ENCODE measurements around the gene NUP58.

Gene NUP58, protein sequence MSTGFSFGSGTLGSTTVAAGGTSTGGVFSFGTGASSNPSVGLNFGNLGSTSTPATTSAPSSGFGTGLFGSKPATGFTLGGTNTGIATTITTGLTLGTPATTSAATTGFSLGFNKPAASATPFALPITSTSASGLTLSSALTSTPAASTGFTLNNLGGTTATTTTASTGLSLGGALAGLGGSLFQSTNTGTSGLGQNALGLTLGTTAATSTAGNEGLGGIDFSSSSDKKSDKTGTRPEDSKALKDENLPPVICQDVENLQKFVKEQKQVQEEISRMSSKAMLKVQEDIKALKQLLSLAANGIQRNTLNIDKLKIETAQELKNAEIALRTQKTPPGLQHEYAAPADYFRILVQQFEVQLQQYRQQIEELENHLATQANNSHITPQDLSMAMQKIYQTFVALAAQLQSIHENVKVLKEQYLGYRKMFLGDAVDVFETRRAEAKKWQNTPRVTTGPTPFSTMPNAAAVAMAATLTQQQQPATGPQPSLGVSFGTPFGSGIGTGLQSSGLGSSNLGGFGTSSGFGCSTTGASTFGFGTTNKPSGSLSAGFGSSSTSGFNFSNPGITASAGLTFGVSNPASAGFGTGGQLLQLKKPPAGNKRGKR

DNA sequence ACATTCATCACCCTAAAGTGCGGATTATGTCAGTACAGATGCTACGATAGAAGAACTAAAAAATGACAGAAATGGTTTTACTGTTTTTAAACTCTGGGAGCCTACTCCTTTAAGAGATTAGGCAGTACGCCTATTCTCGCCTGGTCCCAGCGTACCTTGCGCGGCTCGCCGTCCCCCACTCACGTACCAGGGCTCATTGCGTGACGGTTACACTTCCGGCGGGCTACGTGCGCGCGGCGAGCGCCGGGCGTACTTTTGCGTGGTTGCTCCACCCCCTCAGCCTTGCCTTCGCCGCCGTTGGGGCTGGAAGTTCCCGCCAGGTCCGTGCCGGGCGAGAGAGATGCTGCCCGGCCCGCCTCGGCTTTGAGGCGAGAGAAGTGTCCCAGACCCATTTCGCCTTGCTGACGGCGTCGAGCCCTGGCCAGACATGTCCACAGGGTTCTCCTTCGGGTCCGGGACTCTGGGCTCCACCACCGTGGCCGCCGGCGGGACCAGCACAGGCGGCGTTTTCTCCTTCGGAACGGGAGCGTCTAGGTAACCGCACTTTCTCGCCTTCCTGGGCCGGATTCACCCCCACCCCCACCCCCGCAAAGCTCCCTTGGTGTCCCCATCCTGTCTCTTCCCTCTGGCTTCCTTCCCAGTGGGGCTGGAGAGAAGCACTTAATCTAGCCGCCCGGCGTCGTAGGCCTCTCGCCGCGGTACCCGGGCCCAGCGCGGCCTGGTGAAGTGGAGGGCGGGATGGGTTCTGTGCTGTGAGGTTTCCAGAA is at the start of gene NUP58:
TSS of gene NUP58 (plus strand) at position 279 of the 767 bp plus-strand sequence. CDS start at position 428, 149 bp downstream.
- DNase-seq = peak; percentile 76

DNA sequence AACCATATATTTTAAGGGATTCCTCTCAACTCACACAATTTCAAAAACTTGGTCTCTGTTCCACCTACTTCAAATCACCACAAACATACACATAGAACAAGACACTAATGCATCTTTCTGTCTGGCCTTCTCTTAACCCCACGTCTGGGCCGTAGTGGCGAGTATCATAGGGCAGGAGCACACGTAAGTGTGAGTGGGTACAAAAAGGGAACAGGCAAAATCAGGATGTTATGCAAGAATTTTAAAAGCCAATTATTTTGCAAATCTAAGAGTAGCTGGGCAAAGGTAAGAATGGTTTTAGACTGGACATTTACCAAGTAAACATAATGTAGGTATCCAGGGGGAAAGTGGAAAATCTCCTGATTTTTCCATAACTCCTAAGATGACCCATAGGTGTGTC is 49.2 kb upstream of the NUP58 start:
- DNase-seq = no peak

DNA sequence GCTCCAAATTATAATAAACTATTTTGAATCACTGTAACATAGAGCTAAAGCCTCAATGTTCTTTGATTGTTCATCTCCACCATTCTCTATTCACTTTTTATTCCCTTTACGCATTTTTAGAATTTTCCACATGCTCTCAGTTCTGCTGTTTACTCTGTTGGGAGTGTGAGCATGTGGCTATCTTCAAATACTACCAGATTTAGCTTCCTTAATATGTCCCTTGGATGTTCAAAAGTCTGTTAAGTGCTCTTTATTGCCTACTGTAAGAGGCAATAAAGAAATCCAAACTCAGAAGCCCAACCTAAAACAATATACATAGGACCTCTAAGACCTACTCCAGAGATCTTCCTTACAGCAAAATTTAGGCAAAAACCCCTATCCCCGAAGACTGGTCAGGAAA is 48.7 kb upstream of the NUP58 start:
- no peak for DNase-seq

DNA sequence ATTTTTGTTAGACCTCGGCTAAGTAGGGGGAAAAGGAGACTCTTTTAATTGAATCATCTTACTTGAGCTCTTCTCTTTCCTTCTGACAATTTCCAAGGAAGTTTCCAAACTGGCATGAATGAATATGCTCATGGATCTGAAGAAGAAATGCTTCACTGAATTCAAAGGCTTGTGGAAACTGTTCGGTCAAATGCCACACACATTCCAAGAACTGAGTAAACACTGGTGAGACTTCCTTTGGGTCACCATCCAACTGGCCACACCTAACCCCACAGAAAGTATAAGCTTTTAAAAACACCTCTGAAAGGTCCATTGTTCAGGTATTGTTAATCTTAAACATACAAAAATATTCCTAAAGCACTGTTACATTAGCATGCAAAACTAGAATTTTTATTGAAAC is 47.7 kb upstream of the NUP58 start:
- no peak for DNase-seq

DNA sequence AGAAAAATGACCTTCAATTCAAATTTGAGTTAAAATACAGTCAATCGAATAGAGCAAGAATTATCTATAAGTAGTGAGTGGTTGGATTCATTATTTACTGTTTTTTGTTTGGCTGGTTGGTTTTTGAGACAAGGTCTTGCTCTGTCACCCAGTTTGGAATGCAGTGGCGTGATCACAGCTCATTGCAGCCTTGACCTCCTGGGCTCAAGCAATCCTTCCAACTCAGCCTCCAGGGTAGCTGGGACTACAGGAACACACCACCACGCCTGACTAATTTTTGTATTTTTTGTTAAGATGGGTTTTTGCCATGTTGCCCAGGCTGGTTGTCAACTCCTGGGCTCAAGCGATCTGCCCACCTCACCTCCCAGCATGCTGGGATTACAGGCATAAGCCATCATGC is 39.2 kb upstream of the NUP58 start:
- DNase-seq = no peak

DNA sequence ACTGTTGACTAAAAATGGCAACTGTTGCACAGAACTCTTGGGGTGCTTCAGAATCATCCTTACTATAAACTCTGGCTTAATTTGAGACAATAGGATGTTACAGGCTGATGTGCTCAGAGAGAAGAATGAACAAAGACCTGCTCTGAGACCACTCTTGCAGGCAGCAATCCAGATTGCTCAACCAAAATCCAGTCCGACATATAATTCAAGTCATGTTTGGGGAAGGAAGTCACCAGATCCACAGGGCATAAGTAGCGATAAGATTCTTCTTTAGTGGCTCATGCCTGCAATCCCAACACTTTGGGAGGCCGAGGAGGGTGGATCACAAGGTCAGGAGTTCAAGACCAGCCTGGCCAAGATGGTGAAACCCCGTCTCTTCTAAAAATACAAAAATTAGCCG is 34.7 kb upstream of the NUP58 start:
- no peak for DNase-seq

DNA sequence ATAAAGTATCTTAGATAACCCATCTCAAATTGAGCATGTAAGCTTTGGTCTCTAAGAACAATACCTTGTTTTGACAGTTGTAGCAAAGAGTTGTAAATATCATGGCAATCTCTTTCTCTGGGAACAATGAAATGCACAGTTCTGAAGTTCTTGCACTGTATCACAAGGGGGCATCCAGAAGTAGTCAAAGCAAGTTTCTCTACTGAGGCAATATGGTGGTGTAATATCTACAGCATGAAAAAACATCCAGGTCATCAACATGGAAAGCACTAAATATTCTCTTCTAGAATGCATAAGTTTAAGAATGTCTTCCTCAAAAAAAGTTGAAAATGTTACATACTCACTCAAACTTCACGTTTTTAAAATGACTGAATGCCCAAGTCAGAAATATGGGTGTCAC is 33.7 kb upstream of the NUP58 start:
- no peak for DNase-seq

DNA sequence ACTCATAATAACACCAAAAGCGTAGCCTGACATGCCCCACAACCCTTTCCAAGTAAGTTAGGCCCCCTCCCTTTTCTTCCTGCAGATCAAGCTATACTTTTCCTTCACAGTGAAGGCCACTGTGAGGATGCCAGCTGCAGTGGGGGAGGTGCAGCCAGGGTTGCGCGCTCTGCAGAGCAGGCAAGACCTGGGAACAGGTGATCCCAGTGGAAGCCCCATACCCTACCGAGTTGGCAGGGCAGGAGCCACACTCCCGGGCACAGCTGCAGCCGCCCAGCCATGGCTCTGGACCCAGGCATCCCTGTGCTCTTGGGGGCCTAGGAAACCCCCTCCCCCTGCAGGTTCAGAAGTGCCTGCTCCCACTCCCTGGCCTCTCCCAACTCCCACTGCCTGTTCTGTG is 32.9 kb upstream of the NUP58 start:
- no peak for DNase-seq

DNA sequence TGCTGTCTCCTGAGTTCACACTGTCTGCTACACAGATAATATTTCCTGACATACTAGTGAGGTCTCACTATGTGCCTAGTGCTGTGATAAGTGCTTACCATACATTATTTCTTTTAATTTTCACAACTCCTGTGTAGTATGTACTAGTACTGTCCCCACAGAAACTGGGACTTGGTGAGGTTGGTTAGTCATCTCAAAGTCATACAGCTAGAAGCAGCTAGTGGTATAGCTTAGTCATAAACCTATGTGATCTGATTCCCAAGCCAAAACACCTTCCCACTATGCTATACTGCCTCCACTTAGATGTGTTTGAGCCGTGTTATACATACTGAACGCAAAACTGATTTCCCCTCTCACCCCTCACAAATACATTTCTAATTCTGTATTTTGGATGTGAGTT is 24.7 kb upstream of the NUP58 start:
- DNase-seq = no peak

DNA sequence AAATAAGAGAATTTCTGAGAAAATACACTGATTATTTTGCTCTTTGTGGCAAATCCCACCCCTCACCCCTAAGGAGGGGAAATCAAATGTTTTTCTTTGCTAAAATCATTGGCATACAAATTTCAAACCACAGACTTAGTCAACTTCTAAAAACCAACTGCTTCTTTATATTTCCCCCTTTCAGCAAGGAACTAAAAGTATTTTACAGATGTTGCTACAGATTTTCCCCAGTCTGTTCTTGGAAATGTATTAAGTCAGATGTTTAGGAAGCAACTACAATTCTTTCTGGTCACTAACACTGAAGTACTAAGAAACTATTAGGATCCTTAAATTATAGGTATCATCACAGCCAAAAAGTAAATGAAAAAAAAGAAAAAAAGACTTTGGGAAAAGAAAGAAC is 21.0 kb upstream of the NUP58 start:
- DNase-seq = no peak

DNA sequence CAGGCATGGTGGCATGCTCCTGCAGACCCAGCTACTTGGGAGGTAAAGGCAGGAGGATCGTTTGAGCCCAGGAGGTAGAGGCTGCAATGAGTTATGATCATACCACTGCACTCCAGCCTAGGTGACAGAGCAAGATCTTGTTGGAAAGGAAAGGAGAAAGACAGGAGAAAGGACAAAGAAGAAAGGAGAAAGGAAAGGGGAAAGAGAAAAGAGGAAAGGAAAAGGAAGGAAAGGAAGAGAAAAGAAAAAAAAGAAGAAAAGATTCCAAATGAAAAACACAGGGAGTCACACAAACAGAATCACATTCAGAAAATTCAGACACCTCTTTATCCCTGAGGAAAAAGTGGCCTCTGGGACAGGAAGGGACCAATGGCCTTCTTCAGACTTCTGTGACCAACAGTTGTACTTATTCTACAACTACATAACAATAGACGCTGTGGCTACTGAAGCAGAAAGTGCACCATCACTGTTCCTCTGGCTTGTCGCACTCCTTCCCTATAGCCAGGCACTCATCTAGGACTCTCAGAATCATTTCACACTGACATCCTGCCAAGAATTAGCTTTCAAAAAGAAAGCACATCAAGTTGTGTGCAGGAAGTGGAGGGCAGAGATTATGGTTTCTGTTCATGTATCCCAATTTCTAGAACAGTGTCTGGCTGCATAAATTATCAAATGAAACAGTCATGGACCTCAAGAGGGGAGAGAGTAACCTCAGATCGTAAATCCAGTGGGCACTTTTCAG is 20.1 kb upstream of the NUP58 start:
- DNase-seq = peak; percentile 13

DNA sequence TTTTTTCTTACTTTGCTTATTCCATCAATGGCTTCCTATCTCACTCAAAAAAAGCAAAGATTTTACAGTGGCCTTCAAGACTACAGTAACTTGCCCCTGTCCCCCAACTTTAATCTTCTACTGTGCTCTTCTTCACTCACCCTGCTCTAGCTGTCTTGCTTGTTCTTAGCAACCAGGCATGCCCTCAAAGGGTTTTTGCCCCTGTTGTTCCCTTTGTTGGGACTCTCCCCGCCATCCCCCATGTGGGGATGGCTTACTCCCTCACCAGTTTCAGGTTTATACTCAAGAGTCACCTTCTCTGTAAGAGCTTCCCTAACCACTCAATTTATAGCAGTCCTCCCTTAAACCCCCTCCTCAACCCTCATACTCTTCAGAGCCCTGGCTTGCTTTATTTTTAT is 19.5 kb upstream of the NUP58 start:
- DNase-seq = no peak

DNA sequence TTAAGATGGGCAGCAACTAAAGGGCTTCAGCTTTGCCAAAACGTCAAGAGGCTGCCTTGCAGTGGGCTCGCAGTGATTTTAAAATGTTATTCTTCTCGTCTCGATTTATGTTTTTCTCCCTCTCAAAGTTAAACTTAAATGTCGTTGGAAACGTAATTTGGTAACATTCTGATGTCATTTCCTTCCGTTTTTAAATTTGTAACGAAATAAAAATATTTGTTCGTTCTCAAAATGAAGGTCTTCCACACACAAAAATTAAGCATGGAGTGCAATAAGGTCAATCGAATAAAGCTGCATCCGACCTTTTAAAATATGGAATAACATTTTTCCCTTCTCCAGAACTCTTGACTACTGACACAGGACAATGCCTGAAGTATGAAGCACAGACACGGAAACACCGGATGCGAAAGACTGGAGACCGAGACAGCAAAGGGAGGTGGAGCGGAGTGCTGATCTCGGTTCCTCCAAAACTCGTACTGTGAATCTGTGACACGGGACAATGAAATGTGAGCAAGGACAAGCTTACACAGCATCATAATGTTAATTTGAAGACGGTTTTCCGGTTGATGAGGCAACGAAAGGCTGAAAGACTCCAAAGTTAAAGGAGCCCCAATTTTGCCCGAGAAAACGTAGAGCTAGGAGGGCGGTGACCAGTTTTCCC is 15.0 kb upstream of the NUP58 start:
- DNase-seq = no peak

DNA sequence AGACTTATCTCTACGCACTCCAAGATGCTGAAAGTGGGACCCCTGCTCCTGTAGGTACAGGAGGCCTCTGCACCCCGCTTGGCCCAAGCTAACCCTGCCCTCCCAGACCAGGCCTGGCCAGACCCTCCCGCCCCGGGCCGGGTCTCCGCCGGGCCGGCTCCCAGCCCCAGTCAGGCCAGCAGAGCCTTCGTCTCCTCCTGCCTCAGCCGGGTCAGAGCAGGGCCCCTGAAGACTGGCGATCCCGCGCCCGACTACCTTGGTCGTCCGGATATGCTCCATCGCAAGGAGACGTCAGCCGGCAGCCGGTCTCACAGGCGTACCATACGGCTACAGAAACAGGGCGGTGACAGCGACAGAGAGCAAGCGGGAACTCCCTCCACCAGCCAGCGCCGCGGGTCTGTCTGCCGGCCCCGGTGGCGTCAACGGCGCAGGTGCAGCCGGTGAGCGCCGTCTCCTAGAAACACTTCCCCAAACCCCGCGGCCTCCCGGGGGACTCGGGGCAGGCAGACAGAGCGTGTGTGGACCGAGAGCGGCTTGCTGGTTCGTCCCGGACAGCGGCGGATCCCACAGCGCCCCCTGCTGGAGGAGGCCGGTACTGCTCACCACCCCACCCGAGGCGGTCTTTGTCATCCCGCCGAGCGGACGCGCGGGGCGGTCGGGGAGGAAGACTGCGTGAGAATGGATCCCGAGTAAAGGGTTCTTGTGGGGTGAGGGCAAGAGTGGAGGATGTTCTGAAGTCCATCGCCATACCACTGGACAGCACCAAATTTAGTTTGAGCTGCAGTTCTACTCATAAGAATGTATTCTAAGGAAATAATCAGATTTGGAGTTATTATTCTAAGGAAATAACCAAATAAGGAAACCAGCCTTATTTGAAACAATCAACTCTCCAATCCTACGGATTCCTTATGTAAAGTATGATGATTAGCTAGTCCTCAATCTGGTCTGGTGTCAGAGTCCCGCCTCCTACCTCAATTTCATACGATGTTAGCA is 14.2 kb upstream of the NUP58 start, which contains the start of gene MTMR6:
TSS of gene MTMR6 (minus strand) at position 520 of the 993 bp plus-strand sequence. CDS start at position 279, 241 bp downstream.
- DNase-seq = peak; percentile 78

DNA sequence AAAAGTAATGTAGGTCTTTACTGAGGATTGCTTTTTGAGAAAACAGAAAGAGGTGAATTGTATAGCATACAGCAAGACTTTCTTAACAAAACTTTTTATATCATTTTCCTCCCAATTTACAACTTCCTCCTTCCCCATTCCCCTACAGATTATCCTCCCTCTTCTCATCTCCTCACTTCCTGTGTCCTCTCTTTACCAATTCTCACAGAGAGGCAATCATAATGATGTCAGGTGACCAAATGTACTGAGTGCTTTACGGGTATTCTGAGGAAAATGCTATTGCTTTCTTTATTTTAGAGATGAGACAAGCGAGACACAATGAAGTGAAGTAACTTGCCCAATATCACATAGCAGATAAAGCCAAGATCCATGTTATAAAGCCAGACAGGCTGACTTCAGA is 12.5 kb upstream of the NUP58 start:
- DNase-seq = no peak

DNA sequence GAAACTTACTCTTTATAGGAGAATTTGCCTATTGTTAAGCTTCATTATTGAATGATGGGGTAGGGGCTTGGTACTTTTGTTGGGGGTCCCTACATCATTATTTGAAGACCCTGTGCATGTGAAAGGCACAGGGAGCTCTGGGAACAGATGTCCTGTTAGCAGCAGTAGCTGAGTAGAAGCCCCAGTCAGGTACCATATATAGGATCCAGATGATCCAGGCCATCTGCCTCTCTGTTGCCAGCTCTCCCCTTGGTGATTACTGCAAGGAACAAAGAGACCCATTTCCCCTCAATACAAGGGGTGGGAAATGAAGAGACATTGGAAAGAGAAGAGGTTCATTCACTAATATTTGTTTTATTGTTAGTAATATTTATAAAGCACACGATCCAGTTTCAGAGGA is 9.7 kb upstream of the NUP58 start:
- no peak for DNase-seq

DNA sequence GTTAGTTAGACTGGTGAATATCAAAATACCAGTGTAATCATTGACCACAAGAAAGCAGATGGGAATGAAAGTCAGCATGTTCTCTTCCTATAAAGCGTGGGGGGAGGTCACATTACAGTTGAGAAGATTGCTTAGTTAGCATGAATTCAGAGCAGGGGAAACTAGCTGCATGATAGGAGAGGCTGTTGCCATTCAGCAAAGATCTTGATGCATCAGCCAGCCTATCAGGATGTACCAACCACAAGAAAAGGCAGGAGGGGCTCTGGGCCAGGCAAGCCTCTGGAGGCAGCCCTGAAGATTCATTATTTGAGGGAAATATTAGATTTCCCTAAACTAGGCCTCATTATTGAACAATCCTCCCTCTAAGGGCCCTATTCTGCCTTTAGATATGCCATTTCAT is 9.1 kb upstream of the NUP58 start:
- no peak for DNase-seq

DNA sequence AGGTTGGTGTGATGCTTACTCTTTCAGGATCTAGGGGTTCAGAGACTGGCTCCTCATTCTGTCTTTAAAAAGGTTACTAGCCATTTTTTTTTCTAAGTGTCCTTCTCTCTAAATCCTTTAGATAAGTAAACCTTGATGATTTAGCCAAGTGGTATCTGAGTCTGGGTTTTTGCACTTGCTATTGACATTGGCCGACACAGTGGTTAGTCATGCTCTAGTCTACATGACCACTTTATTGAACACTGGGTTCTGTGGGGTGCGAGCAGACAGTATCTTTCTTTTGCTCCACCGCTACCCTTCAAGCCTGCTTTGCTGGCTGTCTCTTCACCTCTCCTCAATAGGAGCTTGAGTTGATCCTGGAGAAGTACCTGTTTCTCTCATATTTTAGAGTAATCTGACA is 6.2 kb upstream of the NUP58 start:
- DNase-seq = no peak

DNA sequence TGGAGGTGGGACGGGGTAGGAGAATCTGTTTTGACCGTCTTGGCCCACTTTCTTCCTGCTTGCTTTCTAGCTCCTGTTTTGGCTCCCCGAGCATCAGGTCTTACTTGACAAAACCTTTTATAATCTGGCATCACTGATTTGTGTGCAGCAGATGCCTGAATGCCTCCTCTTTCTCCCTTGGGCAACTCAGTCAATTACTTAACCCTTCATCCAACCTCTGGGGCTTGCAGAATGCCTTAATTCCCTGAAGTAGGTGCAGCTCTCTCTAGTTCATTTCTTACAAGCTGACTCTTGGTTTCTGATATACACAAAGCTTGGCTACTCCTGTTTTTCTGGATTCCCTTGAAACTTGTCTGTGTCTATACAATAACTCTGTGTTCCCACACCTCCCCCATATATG is 5.7 kb upstream of the NUP58 start:
- no peak for DNase-seq

DNA sequence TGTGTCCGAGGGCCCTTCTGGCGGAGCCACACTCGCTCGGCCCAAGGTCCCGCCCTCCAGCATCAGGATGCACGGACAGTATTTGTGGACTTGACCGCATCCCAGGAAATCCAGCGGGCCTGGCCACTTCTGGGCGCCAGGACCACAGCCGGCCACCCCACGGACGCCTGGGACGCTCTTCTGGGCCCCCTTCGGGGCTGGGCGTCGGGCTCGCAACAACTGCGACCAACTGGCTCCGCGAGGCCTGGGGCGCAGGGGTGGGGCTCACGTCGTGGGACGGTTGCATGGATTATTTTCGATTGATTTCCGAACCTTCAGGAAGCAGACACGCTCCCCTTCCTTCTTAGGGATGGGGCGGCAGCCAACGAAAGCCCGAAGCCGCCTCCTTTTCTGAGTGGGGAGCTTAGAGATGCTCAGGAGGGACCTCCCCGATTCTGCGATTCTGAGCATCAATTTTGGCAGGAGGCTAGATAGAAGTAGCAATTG is 521 bp upstream of the NUP58 start:
- no peak for DNase-seq

DNA sequence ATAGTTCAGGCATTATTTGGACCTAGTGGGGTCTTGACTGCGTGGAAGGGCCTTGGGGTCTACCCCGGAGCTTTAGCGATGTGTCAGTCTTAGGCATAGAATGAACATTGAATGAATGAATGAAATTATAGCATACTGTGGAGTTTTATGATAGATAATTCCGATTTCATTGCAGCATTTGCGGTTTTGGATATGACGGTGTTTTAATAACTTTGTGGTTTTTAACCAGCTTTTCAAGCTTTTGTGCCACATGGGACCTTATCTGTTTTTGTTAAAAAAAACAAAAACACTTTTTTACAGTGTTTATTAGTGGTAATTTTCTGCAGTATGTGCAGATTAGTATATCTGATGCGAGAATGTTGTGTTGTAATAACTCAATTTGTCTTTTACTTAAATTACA is 696 bp downstream of the NUP58 start:
- DNase-seq = no peak
